IMR-90 (cell line): Measurements from ENCODE around the gene OPCML.

Source experiments
- BHLHE40 ChIP-seq: fragments of 150-350 bp; IDR thresholded peaks from 2 replicates; pipeline ENCODE4 v1.6.1; 2016; ENCODE audit warnings: mild to moderate bottlenecking, low read depth, low read length
- CEBPB ChIP-seq: IDR thresholded peaks from 2 replicates; pipeline ENCODE4 v1.6.1; 2012; ENCODE audit warnings: low read depth, low read length, improper control_type of control experiment
- CHD1 ChIP-seq: IDR thresholded peaks from 2 replicates; pipeline ENCODE4 v1.6.1; 2012; ENCODE audit warnings: low read depth, low read length, improper control_type of control experiment
- FOS ChIP-seq: fragments of 150-350 bp; IDR thresholded peaks from 2 replicates; pipeline ENCODE4 v1.6.1; 2016; ENCODE audit warnings: low read depth, low read length
- MAFK ChIP-seq: IDR thresholded peaks from 2 replicates; pipeline ENCODE4 v1.6.1; 2012; ENCODE audit warnings: low read depth, low read length, improper control_type of control experiment
- MXI1 ChIP-seq: IDR thresholded peaks from 2 replicates; pipeline ENCODE4 v1.6.1; 2012; ENCODE audit warnings: low read depth, mild to moderate bottlenecking, low read length, moderate library complexity, borderline replicate concordance
- POLR2A ChIP-seq: IDR thresholded peaks from 2 replicates; pipeline ENCODE4 v1.6.1; 2012; ENCODE audit warnings: mild to moderate bottlenecking, low read depth, low read length
- RAD21 ChIP-seq: IDR thresholded peaks from 2 replicates; pipeline ENCODE4 v1.6.1; 2012; ENCODE audit warnings: low read length, improper control_type of control experiment
- RCOR1 ChIP-seq: IDR thresholded peaks from 2 replicates; pipeline ENCODE4 v1.6.1; 2012; ENCODE audit warnings: mild to moderate bottlenecking, low read length, improper control_type of control experiment; ENCODE audit not compliant: insufficient replicate concordance
- TF ChIP-seq, protein P1 (sequence below): conservative IDR thresholded peaks from 2 replicates; pipeline ENCODE4 v1.5.1; 2012; ENCODE audit warnings: mild to moderate bottlenecking, low read depth, low read length, improper control_type of control experiment
- TF ChIP-seq, protein P2 (sequence below): fragments of 150-350 bp; IDR thresholded peaks from 2 replicates; pipeline ENCODE4 v1.6.1; 2016; ENCODE audit warnings: low read depth, mild to moderate bottlenecking, low read length, moderate library complexity, borderline replicate concordance
- TF ChIP-seq, protein P3 (sequence below): fragments of 150-350 bp; IDR thresholded peaks from 2 replicates; pipeline ENCODE4 v1.6.1; 2017; ENCODE audit warnings: mild to moderate bottlenecking, antibody characterized with exemption, low read length, low read depth

DNA sequence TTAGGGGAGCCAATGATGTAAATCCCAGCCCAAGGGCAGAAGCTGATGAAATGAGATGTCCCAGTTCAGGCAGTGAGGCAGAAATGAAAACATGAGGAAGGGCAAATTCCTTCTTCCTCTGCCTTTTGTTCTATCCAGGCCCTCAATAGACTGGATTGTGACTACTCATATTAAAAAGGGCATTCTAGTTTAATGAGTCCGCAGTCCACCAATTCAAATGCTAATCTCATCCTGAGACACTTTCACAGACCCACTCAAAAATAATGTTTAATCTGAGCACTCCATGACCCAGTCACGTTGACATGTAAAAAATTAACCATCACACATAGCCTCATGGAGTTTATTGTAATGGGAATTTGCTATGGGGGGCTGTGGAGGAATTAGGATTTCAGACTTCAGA, 717.9 kb downstream of the OPCML start:
- TF ChIP-seq, protein P1, sequence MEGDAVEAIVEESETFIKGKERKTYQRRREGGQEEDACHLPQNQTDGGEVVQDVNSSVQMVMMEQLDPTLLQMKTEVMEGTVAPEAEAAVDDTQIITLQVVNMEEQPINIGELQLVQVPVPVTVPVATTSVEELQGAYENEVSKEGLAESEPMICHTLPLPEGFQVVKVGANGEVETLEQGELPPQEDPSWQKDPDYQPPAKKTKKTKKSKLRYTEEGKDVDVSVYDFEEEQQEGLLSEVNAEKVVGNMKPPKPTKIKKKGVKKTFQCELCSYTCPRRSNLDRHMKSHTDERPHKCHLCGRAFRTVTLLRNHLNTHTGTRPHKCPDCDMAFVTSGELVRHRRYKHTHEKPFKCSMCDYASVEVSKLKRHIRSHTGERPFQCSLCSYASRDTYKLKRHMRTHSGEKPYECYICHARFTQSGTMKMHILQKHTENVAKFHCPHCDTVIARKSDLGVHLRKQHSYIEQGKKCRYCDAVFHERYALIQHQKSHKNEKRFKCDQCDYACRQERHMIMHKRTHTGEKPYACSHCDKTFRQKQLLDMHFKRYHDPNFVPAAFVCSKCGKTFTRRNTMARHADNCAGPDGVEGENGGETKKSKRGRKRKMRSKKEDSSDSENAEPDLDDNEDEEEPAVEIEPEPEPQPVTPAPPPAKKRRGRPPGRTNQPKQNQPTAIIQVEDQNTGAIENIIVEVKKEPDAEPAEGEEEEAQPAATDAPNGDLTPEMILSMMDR: no peak
- TF ChIP-seq, protein P2, sequence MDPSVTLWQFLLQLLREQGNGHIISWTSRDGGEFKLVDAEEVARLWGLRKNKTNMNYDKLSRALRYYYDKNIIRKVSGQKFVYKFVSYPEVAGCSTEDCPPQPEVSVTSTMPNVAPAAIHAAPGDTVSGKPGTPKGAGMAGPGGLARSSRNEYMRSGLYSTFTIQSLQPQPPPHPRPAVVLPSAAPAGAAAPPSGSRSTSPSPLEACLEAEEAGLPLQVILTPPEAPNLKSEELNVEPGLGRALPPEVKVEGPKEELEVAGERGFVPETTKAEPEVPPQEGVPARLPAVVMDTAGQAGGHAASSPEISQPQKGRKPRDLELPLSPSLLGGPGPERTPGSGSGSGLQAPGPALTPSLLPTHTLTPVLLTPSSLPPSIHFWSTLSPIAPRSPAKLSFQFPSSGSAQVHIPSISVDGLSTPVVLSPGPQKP: no peak
- TF ChIP-seq POLR2A (no peak), RAD21 (no peak), MAFK (no peak), CEBPB (no peak), RCOR1 (no peak), CHD1 (no peak), FOS (no peak), MXI1 (no peak), BHLHE40 (no peak)
- TF ChIP-seq, protein P3, sequence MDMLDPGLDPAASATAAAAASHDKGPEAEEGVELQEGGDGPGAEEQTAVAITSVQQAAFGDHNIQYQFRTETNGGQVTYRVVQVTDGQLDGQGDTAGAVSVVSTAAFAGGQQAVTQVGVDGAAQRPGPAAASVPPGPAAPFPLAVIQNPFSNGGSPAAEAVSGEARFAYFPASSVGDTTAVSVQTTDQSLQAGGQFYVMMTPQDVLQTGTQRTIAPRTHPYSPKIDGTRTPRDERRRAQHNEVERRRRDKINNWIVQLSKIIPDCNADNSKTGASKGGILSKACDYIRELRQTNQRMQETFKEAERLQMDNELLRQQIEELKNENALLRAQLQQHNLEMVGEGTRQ: no peak
